ENCODE results near the gene GARS1.
"Not testable (repeated sequence)": the region's sequence is repeated elsewhere in the genome, so short reads cannot be mapped to it uniquely, and the experiment has no call there.

The GARS1 gene

DNA sequence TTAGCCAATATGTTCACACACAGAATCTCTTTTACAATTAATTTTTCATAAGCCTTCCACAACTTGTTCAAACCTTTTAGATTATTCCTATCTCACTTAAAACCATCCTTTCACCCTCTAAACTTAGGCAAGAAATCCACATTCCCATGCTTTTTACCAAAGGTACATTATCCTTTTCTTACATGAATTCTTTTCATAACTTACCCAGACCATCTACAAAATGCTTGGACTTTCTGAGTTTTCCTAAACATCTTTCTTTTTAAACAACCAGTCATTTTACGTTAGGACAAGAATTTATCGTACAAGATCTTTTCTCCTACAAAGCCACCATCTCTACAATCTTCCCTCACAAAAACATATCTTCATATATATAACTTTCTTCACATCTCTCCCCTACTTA lies 18.8 kb upstream of the GARS1 start:
- no peak for DNase-seq (ENCODE audit: low read depth)

- no peak for DNase-seq (ENCODE audit: low read depth)
Observed at GRCh38 chr7:30583181-30583580, 11.5 kb upstream of the GARS1 start.

DNA sequence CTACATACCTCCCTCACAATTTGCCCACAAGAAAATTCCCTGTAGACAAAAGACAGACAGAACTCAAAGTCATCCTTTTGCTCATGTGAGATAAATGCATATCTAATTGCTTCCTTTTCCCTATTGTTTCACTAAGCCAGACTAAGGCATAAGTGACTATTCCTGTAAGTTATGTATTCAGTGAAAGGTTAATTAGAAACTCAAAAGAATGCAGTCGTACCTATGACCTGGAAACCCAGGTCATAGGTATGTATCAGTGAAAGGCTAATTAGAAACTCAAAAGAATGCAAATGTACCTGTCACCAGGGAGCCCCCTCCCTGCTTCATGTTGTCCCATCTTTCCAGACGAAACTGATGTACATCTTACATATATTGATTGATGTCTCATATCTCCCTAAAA lies 10.3 kb upstream of the GARS1 start:
- no peak for DNase-seq (ENCODE audit: low read depth)

- DNase-seq (ENCODE audit: low read depth), result no peak
Observed at GRCh38 chr7:30584965-30585364, 9.7 kb upstream of the GARS1 start.

- no peak for DNase-seq (ENCODE audit: low read depth)
Observed at GRCh38 chr7:30585675-30586074, 9.0 kb upstream of the GARS1 start.

DNA sequence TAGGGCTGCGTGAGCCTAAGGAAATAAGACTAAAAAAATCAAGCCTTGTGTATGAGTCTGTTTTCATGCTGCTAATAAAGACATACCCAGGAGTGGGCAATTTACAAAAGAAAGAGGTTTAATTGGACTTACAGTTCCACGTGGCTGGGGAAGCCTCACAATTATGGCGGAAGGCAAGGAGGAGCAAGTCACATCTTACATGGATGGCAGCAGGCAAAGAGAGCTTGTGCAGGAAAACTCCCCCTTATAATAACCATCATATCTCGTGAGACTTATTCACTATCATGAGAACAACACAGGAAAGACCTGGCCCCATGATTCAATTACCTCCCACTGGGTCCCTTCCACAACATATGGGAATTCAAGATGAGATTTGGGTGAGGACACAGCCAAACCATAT lies 7.1 kb upstream of the GARS1 start:
- DNase-seq (ENCODE audit: low read depth), result not testable (repeated sequence)

DNA sequence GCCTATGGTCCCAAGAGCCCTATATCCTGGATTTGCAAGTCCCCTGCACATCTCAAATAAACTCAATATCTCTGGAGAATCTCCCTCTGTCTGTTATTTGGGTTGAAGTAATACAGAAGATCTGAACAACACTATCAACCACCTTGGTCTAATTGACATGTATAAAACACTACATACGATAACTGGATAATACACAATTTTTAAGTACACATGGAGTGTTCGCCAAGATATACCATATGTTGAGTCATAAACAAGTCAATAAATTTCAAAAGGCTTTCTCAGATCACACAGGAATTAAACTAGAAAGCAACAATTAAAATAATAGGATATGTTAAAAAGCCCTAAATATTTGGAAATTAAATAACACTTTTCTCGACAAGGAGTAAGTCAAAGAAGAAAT lies 5.6 kb upstream of the GARS1 start:
- DNase-seq (ENCODE audit: low read depth), result no peak

DNA sequence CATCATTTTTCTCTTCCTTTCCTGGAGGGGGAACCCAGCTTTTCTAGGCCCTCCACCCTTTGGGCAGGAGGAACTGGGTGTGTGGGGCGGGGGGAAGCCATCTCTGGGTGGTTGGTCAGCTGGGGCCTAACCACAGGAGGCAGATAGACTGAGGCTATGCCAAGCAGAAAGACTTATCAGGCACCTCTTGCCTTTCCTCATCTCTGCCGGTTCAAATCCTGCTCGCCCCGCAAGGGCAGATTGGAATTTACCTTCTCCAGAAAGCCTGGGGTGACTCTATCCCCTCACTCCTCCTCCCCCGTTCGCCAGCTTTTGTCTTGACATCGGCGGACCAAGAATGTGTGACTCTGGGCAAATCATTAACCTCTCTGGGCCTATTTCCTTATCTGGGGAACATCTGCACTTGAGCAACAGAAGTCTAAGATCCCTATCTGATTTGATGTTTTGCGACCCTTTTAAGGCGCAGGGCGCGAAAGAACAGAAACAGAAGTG lies 584 bp upstream of the GARS1 start:
- no peak for DNase-seq (ENCODE audit: low read depth)

GRCh38 chr7:30595436-30596013 lies 847 bp downstream of the GARS1 start:
- DNase-seq (ENCODE audit: low read depth), result peak; percentile 28

DNA sequence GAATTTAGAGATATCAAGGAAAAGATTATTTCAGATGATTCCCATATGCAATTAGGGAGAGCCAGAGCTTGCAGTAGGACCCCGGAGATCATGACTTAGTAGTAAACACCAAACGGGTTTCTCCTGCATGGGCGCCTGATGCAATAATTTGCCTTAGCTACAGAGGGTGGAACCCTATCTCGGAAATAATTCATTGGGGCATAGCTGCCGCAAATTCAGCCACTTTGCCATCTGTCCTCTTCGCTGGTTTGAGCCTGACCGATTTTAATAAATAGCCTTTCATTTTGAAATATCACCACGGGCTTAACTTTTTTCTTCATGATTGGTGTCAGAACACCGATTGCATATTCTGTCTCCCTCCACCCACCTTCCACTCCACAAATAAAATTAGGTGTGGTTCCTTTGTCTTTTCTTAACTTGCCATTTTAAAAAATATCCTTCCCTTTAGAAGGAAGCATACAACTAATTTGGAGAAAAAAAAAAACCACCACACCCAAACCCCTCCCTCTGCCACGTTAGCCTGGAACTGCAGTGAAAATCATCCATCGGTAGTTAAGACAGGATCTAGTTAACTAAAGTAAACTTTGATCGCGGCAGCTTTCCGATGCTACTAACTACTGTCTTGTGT lies 1.4 kb downstream of the GARS1 start:
- no peak for DNase-seq (ENCODE audit: low read depth)

DNA sequence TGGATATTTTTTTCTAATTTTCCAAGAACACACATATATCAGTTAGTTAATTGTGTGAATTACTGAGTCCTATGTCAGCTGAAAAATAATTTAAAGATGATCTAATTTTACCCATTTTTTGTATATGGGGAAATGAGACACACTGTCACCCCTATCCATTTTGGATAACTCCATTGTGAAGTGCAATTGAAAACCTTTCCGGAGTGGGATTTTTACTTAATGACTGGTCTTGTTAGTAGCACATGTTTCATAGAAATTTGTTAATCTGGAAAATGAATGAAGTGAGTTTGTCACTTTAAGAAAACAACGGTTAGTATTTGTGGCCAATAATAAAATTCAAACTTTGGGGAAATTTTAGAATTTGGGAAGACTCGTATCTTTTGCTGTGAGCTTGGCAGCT lies 2.0 kb downstream of the GARS1 start:
- DNase-seq (ENCODE audit: low read depth), result peak; percentile 24

- DNase-seq (ENCODE audit: low read depth), result peak; percentile 43
Observed at GRCh38 chr7:30598121-30598876, 3.6 kb downstream of the GARS1 start.

GRCh38 chr7:30604901-30605300 lies 10.2 kb downstream of the GARS1 start:
- no peak for DNase-seq (ENCODE audit: low read depth)

DNA sequence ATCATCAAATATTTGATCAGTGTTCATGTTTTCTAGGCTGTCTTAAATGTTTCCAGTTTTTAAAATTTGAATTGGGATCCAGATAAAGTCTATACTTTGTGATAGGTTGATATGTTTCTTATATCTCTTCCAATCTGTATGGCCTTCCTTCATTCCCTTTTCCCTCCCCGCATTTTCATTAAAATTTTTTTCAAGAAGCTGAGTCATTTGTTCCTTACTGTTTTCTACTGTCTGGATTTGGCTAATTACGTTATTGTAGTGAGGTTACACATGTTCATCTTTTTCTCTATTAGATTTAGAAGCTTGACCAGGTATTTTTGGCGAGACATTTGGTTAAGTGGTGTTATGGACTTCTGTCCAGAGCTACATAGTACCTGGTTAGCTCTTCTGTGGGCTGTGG lies 11.2 kb downstream of the GARS1 start:
- no peak for DNase-seq (ENCODE audit: low read depth)

GRCh38 chr7:30612658-30613265 lies 18.1 kb downstream of the GARS1 start:
- peak; percentile 48 for DNase-seq (ENCODE audit: low read depth)

- no peak for DNase-seq (ENCODE audit: low read depth)
Observed at GRCh38 chr7:30613366-30614325, 19.0 kb downstream of the GARS1 start.

DNA sequence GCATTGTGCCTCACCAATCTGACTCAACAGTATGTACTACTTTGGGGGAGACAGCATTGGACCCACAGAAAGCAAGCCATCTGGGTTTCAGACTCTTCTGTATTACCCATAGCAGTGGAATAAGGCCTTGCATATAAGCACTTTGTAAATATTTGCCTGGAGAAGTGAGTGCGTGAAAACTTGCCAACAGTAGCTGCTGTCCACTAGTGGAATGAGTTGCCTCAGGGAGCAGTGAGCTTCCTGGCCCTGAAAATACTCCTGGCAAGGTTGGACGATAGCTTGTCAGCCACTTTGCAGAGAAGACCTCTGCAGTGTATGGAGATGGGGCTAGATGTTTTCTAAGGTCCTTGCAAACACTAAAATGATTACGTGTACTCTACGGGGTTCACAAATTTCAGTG lies 21.6 kb downstream of the GARS1 start:
- DNase-seq (ENCODE audit: low read depth), result no peak

DNA sequence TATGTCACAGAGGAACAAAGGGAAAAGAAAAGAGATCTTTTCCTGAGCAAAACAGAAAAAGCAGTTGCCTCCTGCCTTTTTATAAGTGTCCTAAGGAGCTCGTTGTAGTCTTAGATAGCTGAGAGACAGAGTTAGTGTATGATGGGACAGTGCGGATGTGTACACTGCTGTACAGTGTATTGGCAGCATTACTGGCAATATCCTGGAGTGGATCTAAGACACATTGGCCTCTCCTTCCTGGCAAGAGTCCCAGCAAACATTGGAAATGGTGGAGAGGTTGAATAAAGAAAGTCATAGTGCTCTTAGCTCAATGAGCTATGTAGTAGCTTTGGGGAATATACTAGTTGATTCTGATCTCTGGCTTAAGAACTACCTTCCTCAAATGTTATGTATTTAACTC lies 22.7 kb downstream of the GARS1 start:
- no peak for DNase-seq (ENCODE audit: low read depth)

- DNase-seq (ENCODE audit: low read depth), result no peak
Observed at GRCh38 chr7:30618080-30618676, 23.5 kb downstream of the GARS1 start.

- no peak for DNase-seq (ENCODE audit: low read depth)
Observed at GRCh38 chr7:30618961-30619360, 24.3 kb downstream of the GARS1 start.

DNA sequence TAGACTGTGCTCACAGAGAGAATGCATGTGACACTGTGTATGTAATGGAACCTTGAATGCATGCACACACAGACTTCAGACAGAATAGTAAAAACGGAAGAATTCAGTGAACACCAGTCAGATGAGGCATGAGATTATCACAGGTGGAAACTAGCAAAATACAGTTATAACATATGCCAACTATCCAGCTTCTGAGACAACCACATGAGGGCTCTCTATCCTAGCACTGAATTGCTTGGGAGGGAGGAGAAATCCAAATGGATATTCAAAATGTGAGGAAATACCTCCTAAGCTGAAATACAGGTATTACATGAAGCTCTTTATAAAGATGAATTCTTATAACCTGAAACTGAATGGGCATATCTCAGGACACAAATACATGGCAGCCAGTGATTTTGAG lies 30.6 kb downstream of the GARS1 start:
- no peak for DNase-seq (ENCODE audit: low read depth)

All from HS-5 (cell line).